Liver (tissue), 3 donors: ENCODE measurements around the gene CAB39.

Experiments
- CTCF ChIP-seq: fragments of 150-350 bp; IDR thresholded peaks from 2 replicates; pipeline ENCODE4 v1.5.1; 2017; ENCODE audit warnings: improper control_type of control experiment, low read depth, low read length; ENCODE audit not compliant: missing input control
- EGR1 ChIP-seq, 2 donors: IDR thresholded peaks; 2 replicates each; pipeline ENCODE4 v1.6.1; 2016 to 2018; ENCODE audit warnings: antibody characterized with exemption in 2 of 2, low read depth in 2 of 2
- FOXA1 ChIP-seq: IDR thresholded peaks from 2 replicates; pipeline ENCODE4 v1.6.1; 2016; ENCODE audit warnings: antibody characterized with exemption
- FOXA2 ChIP-seq: IDR thresholded peaks from 2 replicates; pipeline ENCODE4 v1.6.1; 2016; ENCODE audit warnings: antibody characterized with exemption
- GABPA ChIP-seq, 2 donors: IDR thresholded peaks in 1 of 2; conservative IDR thresholded peaks in 1 of 2; 2 replicates each; pipeline ENCODE4 v1.6.1; 2016; ENCODE audit warnings: antibody characterized with exemption in 2 of 2, mild to moderate bottlenecking in 1 of 2, moderate library complexity in 1 of 2
- HNF4G ChIP-seq: IDR thresholded peaks from 2 replicates; pipeline ENCODE4 v1.6.1; 2016; ENCODE audit warnings: antibody characterized with exemption
- JUND ChIP-seq, 2 donors: IDR thresholded peaks; 2 replicates each; pipeline ENCODE4 v1.6.1; 2016; ENCODE audit warnings: antibody characterized with exemption in 2 of 2
- NR2F2 ChIP-seq: IDR thresholded peaks from 2 replicates; pipeline ENCODE4 v1.6.1; 2016; ENCODE audit warnings: antibody characterized with exemption
- RAD21 ChIP-seq, 2 donors: IDR thresholded peaks; 2 replicates each; pipeline ENCODE4 v1.6.1; 2016; ENCODE audit warnings: antibody characterized with exemption in 2 of 2, mild to moderate bottlenecking in 2 of 2
- REST ChIP-seq: IDR thresholded peaks from 2 replicates; pipeline ENCODE4 v1.6.1; 2016; ENCODE audit warnings: antibody characterized with exemption, mild to moderate bottlenecking
- SP1 ChIP-seq: IDR thresholded peaks from 2 replicates; pipeline ENCODE4 v1.6.1; 2018; ENCODE audit warnings: antibody characterized with exemption, mild to moderate bottlenecking
- TAF1 ChIP-seq: conservative IDR thresholded peaks from 2 replicates; pipeline ENCODE4 v1.6.1; 2016; ENCODE audit warnings: antibody characterized with exemption, mild to moderate bottlenecking
- ZBTB33 ChIP-seq: IDR thresholded peaks from 2 replicates; pipeline ENCODE4 v1.6.1; 2016; ENCODE audit warnings: antibody characterized with exemption
- TF ChIP-seq, protein P1 (sequence below): IDR thresholded peaks from 2 replicates; pipeline ENCODE4 v1.6.1; 2016; ENCODE audit warnings: antibody characterized with exemption
- donor health status: healthy.
- donor health status: healthy.

- TF ChIP-seq FOXA2 (no peak), CTCF (no peak), ZBTB33 (no peak), GABPA (IDR thresholded peaks at IDR 0.05 in 1 of 2, conservative IDR thresholded peaks at IDR 0.05 in 1 of 2) (no peak), HNF4G (no peak), TAF1 (no peak), RAD21 (IDR thresholded peaks at IDR 0.05) (no peak), REST (no peak), FOXA1 (no peak), SP1 (no peak), JUND (IDR thresholded peaks at IDR 0.05) (no peak), EGR1 (IDR thresholded peaks at IDR 0.05; ENCODE audit: low read depth in 2 of 2) (no peak), NR2F2 (no peak)
- TF ChIP-seq, protein P1, sequence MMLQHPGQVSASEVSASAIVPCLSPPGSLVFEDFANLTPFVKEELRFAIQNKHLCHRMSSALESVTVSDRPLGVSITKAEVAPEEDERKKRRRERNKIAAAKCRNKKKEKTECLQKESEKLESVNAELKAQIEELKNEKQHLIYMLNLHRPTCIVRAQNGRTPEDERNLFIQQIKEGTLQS = no peak
Measured at GRCh38 chr2:230819433-230819832, 106.8 kb downstream of the CAB39 start.
